GM06990 (cell line): Measurements from ENCODE around the gene ITFG1.

ENCODE experiments used
- DNase-seq: peaks from one replicate; pipeline ENCODE4 v3.0.0-alpha.2; 2011; ENCODE audit not compliant: insufficient read length; ENCODE audit errors: extremely low read depth
- H3K27me3 ChIP-seq: replicated peaks from 2 replicates; pipeline ENCODE4 v1.6.0; 2011; ENCODE audit warnings: low read length; ENCODE audit not compliant: control insufficient read depth, insufficient read depth
- H3K36me3 ChIP-seq: 2 replicates; pipeline ENCODE4 v1.5.1; 2011; ENCODE audit warnings: low read length; ENCODE audit not compliant: control insufficient read depth, insufficient read depth
- H3K4me3 ChIP-seq: replicated peaks from 2 replicates; pipeline ENCODE4 v1.5.1; 2011; ENCODE audit warnings: low read depth, mild to moderate bottlenecking, control low read depth, low read length
- TF ChIP-seq, protein P1 (sequence below): IDR thresholded peaks from 2 replicates; pipeline ENCODE4 v1.5.1; 2011; ENCODE audit warnings: low read length, control low read depth, mild to moderate bottlenecking, inconsistent platforms; ENCODE audit not compliant: insufficient read depth, poor library complexity, severe bottlenecking

ITFG1 gene

DNA sequence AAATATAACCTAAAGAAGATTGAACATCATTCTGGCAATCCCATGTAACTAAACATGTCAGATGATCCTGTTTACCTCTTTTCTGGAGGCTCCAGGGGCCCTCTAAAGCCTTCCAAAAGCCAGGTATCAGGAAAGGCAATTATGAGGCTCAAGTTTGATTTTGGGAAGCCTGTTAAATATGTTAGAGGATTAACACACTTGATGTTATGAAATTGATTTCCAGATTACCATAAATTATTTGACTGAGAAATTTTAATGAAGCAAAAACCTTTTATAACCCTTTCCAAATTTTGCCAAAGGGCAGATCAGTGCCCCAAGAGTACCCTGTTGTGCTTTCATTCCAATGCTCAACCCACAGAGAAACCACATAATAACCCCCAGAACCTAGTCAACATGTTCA is 29.6 kb upstream of the ITFG1 start:
- no peak for DNase-seq
- Histone ChIP-seq H3K27me3 (no peaks in the 10 kb centered on the region), H3K36me3 (no peaks in the 10 kb centered on the region), H3K4me3 (no peak overlapping the region)
- TF ChIP-seq, protein P1, sequence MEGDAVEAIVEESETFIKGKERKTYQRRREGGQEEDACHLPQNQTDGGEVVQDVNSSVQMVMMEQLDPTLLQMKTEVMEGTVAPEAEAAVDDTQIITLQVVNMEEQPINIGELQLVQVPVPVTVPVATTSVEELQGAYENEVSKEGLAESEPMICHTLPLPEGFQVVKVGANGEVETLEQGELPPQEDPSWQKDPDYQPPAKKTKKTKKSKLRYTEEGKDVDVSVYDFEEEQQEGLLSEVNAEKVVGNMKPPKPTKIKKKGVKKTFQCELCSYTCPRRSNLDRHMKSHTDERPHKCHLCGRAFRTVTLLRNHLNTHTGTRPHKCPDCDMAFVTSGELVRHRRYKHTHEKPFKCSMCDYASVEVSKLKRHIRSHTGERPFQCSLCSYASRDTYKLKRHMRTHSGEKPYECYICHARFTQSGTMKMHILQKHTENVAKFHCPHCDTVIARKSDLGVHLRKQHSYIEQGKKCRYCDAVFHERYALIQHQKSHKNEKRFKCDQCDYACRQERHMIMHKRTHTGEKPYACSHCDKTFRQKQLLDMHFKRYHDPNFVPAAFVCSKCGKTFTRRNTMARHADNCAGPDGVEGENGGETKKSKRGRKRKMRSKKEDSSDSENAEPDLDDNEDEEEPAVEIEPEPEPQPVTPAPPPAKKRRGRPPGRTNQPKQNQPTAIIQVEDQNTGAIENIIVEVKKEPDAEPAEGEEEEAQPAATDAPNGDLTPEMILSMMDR, result no peak

DNA sequence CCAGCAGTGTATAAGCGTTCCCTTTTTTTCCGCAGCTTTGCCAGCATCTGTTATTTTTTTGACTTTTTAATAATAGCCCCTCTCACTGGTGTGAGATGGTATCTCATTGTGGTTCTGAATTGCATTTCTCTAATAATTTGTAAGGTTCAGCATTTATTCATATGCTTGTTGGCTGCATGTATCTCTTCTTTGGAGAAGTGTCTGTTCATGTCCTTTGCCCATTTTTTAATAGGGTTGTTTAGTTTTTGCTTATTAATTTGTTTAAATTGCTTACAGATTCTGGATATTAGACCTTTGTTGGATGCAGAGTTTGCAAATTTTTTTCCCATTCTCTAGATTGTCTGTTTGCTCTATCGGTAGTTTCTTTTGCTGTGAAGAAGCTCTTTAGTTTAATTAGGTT is 27.2 kb upstream of the ITFG1 start:
- TF ChIP-seq, protein P1, result no peak
- DNase-seq, result no peak
- H3K27me3 ChIP-seq, result no peaks in the 10 kb centered on the region
- no peak overlapping the region for H3K4me3 ChIP-seq
- H3K36me3 ChIP-seq, result no peaks in the 10 kb centered on the region

DNA sequence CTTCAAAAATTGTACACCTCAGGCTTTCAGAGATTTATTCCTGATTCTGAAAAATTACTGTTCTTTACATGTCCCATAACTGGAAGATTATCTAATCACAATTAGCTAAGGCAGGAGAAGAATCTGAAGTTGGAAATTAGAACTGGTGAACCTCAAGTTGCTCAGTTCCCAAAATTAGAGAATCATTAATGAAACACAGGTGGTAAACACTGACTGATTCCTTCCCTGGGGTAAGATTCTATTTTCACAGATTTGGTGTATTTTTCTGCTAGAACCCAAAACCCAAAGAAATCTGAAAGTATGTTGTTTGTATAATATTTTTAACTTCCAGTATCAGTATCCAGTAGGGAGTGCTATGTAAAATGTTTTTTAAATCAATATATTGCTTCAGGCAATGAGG is 26.0 kb upstream of the ITFG1 start:
- no peak overlapping the region for H3K4me3 ChIP-seq
- H3K27me3 ChIP-seq, result no peaks in the 10 kb centered on the region
- H3K36me3 ChIP-seq, result no peaks in the 10 kb centered on the region
- DNase-seq, result no peak
- TF ChIP-seq, protein P1, result no peak

DNA sequence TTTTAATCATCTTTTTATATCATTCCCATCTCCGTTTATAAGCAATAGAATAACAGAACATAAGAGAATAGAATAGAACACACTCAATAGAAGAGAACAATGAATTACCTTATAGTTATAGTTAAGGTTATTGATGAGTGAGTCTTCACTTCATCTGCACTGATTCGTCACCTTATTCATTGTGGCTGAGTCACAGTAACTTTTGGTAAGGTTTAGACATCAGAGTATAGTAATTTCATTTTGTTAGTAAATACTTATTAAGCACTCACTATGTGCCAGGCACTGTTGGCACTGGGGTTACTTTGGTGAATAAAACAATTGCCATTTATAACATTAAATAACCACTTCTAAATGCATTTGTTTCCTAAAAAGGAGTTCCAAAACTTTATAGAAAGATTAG is 22.8 kb upstream of the ITFG1 start:
- no peak overlapping the region for H3K4me3 ChIP-seq
- H3K27me3 ChIP-seq, result no peaks in the 10 kb centered on the region
- H3K36me3 ChIP-seq, result no peaks in the 10 kb centered on the region
- DNase-seq, result no peak
- TF ChIP-seq, protein P1, result no peak

DNA sequence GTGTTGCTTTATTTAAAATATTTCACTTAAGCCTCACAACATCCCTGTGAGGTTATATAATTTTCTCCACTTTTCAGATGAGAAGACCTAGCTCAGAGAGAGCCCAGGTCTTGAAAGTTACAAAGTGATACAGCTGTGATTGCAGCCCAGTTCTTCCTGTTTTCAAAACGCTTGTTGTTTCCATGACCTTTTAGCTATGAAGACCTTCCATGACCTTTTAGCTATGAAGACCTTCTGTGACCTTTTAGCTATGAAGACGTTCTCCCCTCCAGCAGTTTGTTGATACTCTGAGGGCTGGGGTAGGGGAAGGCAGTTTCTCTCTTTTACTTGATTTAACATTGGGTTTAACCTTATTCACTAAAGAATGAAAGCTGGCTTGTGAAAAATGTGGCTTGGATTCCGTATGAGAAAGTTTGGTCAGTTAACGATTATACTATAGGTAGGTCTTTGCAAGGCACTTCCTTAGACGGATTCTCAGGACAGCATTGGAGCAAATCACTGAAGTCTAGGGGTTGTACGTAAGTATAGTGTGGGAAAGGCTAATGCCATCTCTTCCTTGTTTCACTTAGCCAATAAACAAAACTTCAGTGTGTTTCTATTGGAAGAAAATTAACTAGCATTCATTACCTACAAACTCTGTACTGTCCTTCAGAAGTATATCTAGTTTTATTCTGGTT is 21.0 kb upstream of the ITFG1 start:
- no peak overlapping the region for H3K4me3 ChIP-seq

More for the DNA sequence above, 21.0 kb upstream of the ITFG1 start:
- no peaks in the 10 kb centered on the region for H3K27me3 ChIP-seq
- no peak for DNase-seq
- TF ChIP-seq, protein P1, result no peak
- H3K36me3 ChIP-seq, result no peaks in the 10 kb centered on the region
